Activated CD4-positive, alpha-beta T cell treated with anti-CD3 and anti-CD28 coated beads for 36 hours (primary cell): Measurements from ENCODE around the gene MR1. TPM values are rescaled to one million over a fixed set of nuclear protein-coding genes. Genes with fewer than 3 reads are reported as not detected.
A peak's percentile ranks its signal among the peaks of the same experiment; 100 is the strongest.

ENCODE experiments used
- ATAC-seq: fragments of 200-7000 bp; cut with Tn5 transposase; one replicate; pipeline ENCODE4 v1.10.0; 2021; ENCODE audit warnings: mild to moderate bottlenecking, moderate library complexity
- CTCF ChIA-PET: fragments of 350-600 bp; sonication (Branson Sonifier 250); formaldehyde crosslinking; loops from one replicate; lab custom pipeline; 2021; ENCODE audit warnings: antibody characterized with exemption; lab: Charles Lee
- POLR2A ChIA-PET: fragments of 350-600 bp; sonication (Branson Sonifier 250); formaldehyde crosslinking; loops from one replicate; lab custom pipeline; 2021; ENCODE audit warnings: antibody characterized with exemption, inconsistent platforms; lab: Charles Lee
- DNase-seq: peaks from one replicate; pipeline ENCODE4 v3.0.0-alpha.2; 2020
- H3K27ac Mint-ChIP-seq: one replicate; pipeline ENCODE4 v1.8.0; 2021; ENCODE audit warnings: mixed read lengths
- H3K27me3 Mint-ChIP-seq: one replicate; pipeline ENCODE4 v1.8.0; 2021; ENCODE audit warnings: mixed read lengths
- H3K36me3 Mint-ChIP-seq: one replicate; pipeline ENCODE4 v1.8.0; 2021; ENCODE audit warnings: low read depth, mixed read lengths
- H3K4me1 Mint-ChIP-seq: one replicate; pipeline ENCODE4 v1.8.0; 2021; ENCODE audit warnings: mixed read lengths
- H3K4me3 Mint-ChIP-seq: one replicate; pipeline ENCODE4 v1.8.0; 2021; ENCODE audit warnings: mild to moderate bottlenecking, moderate library complexity, mixed read lengths
- H3K9me3 Mint-ChIP-seq: one replicate; pipeline ENCODE4 v1.8.0; 2021; ENCODE audit warnings: low read depth, mixed read lengths
- intact Hi-C, 2 experiments: fragments of 100-400 bp; cut with DNase I in 1 of 2; cut with micrococcal nuclease in 1 of 2; formaldehyde crosslinking; loops; one replicate each; pipeline versions ENCODE4 v1.14.2 to v1.15.1; 2022 to 2024; cut with DNase I, micrococcal nuclease
- total RNA-seq, 2 experiments: library from RNA; stranded (reverse); gene quantifications; one replicate each; pipeline ENCODE4 v1.2.3, GENCODE V29; 2021

MR1 gene
- total RNA-seq, 2 experiments from 2014 or later = 21.5 to 25.3 TPM

DNA sequence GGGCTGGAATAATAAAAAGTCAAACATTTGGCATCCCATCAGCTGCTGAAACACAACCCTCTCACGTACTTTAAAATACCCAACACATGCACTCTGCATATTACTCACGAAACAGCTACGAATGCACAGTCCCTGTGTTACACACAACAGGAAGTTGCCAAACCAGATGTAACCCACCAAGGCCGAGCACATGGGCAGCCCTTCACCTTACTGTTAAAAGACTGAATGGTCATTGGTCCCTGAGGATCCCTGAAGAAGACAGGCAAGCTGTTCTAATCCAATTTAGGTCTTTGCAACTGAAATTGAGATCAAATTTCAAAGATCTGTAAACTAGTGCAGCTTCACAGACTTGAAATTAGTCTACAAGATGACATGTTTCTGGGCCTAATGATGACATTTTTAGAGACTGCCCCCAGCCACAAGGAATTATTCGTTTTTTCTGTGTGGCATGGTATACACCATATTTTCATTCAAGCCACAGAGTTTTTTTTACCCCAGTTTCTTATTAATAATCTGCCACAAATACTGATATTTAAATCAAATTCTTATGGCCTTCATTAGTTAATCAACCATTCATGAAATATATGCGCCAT lies 29.1 kb downstream of the MR1 start:
- Mint-ChIP-seq H3K27ac (peak overlapping the region; percentile 85), H3K4me3 (peak overlapping the region; percentile 45), H3K4me1 (peaks cover 21% of the 10 kb centered on the region), H3K36me3 (peaks cover 22% of the 10 kb centered on the region), H3K9me3 (peaks cover 12% of the 10 kb centered on the region), H3K27me3 (no peaks in the 10 kb centered on the region)
- CTCF ChIA-PET = interaction anchor here (0.6 to 2.2 kb wide), 9 partner anchors 10 to 98 kb away, joined by 3 to 9 read pairs (median 4); no protein-coding TSS in a partner anchor
- peak; percentile 56 for DNase-seq
- POLR2A ChIA-PET = interaction anchor here (1.5 kb wide), 1 partner anchor 27 kb away, joined by 9 read pairs; no protein-coding TSS in a partner anchor
- ATAC-seq = peak; percentile 93
- intact Hi-C loops = no loop called here

DNA sequence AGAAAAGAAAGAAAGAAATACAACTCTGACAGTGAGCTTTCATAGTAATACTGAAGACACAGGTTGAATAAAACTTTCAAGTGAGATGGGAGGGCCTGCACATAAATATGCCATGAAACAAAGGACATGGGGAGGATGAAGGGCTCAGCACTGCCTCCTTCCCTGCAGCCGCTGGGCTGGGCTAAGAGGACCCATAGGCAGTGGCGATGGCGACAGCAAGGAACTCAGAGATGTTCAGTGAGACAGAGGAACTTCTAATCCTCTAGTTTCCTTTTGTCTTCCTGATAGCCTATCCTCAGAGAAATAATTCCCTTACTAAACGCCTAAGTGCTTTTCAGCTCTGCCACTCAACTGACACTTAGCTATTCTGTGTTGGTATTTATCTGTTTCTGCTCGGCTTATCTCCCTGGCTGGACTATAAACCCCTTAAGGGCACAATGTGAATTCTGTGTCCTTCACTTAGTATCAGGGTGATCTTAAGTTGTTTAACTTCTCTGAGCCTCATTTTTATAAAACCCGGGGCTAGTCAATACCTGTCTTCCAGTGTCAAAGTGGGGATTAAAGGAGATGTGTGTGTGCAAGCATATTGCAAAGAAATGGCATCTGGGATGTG lies 30.3 kb downstream of the MR1 start:
- Mint-ChIP-seq H3K4me1 (peaks cover 21% of the 10 kb centered on the region), H3K36me3 (peaks cover 12% of the 10 kb centered on the region), H3K27ac (no peak overlapping the region), H3K27me3 (no peaks in the 10 kb centered on the region), H3K9me3 (peaks cover 10% of the 10 kb centered on the region), H3K4me3 (no peak overlapping the region)
- DNase-seq = no peak
- intact Hi-C loops = no loop called here
- CTCF ChIA-PET = interaction anchor here (0.6 to 2.2 kb wide), 7 partner anchors 9 to 78 kb away, joined by 3 to 9 read pairs (median 4); no protein-coding TSS in a partner anchor
- POLR2A ChIA-PET = no interaction called here
- no peak for ATAC-seq

DNA sequence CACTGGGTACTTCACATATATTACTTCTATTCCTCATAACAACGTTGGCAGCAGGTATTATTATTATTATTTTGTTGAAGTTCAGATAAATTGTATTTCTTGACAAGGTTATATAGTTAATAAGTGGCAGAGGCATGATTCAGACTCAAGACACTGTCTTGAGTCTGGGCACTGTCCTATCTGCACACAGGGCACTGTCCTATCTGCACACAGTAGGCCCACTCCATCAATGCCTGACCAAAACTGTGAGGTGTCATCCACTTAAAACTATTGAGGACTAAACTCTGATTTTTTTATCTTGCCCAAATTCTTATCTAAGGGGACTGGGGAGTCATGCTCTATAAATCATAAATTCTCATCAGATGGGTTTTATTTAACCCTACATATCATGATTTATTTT lies 30.9 kb downstream of the MR1 start:
- intact Hi-C loops = no loop called here
- Mint-ChIP-seq H3K9me3 (peaks cover 4% of the 10 kb centered on the region), H3K36me3 (peaks cover 6% of the 10 kb centered on the region), H3K27ac (no peak overlapping the region), H3K4me3 (no peak overlapping the region), H3K4me1 (peaks cover 21% of the 10 kb centered on the region), H3K27me3 (no peaks in the 10 kb centered on the region)
- ATAC-seq (no peak), DNase-seq (no peak)
- CTCF ChIA-PET = interaction anchor here (0.7 kb wide), 1 partner anchor 31 kb away, joined by 3 read pairs; no protein-coding TSS in a partner anchor
- POLR2A ChIA-PET = no interaction called here

DNA sequence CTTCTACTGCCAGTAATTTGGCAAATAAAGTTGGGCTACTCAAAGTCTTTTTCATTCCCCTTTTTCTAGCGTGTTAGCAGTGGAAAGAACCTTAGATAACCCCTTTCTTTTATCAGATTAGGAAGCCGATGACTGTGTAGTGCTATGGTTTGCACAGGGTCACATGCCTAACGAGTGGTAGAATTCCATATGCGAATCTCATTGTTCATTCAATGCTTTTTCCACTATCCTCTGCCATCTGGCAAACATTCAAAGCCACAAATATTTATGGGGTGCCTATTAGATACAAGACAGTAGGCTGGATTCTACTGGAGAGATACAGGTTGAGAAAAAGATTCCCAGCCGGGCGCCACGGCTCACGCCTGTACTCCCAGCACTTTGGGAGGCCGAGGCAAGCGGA lies 39.9 kb downstream of the MR1 start:
- POLR2A ChIA-PET = no interaction called here
- Mint-ChIP-seq H3K27ac (no peak overlapping the region), H3K4me1 (no peaks in the 10 kb centered on the region), H3K4me3 (no peak overlapping the region), H3K9me3 (no peaks in the 10 kb centered on the region), H3K27me3 (peaks cover 14% of the 10 kb centered on the region), H3K36me3 (no peaks in the 10 kb centered on the region)
- CTCF ChIA-PET = interaction anchor here (1.0 kb wide), 1 partner anchor 10 kb away, joined by 5 read pairs; no protein-coding TSS in a partner anchor
- ATAC-seq (no peak), DNase-seq (no peak)
- intact Hi-C loops = no loop called here

DNA sequence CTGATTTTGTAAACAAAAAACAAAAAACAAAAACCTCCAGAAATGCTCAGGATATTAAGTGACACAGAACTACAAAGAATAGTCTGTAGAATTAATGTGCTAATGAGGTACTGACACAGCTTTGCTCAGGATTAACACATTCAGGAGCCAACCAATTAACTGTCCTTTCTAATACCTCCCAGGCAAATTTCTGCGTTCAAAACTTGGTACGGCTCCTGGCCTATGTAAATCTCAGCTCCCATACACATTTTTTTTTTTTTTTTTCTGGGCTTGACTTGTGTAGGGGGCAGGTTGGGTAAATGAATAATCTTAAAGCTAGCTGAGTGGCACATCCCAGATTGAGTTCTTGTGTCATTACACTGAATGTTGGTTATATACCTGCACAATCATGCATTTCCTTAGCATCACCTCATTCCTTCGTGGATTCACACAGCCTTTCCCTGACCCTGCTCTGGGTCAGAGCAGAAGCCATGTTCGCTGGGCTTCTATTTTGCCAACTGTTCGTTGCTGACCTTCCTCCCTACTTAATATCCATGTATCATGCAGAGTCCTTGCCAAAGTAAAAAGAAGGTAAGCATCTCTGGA lies 42.1 kb downstream of the MR1 start:
- intact Hi-C loops = no loop called here

DNA sequence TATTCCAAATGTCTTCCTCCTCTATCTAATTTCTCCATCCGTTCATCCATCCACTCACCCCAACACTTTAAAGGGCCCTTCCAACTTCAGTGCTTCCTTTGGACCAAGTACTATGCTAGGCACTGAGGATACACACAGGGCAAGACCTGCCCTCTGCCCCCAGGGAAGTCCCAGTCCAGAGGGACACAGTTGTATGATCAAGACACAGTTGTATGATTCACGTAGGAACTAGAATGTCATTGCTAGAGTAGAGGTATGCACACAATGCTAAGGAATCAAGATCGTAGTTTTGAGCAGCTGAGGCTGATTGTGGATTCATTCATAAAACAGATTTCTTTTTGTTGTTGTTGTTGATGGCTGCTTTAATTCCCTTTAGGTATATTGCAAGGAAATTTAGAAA lies 43.1 kb downstream of the MR1 start:
- Mint-ChIP-seq H3K27ac (no peak overlapping the region), H3K36me3 (no peaks in the 10 kb centered on the region), H3K4me3 (no peak overlapping the region), H3K9me3 (no peaks in the 10 kb centered on the region), H3K27me3 (peaks cover 19% of the 10 kb centered on the region), H3K4me1 (peaks cover 6% of the 10 kb centered on the region)
- DNase-seq (no peak), ATAC-seq (no peak)
- intact Hi-C loops = no loop called here
- ChIA-PET CTCF (no interaction called here), POLR2A (no interaction called here)

More for the DNA sequence above, 42.1 kb downstream of the MR1 start:
- POLR2A ChIA-PET = no interaction called here
- CTCF ChIA-PET = interaction anchor here (0.7 to 1.3 kb wide), 3 partner anchors 9 to 90 kb away, joined by 3 to 4 read pairs (median 3); no protein-coding TSS in a partner anchor
- DNase-seq (no peak), ATAC-seq (no peak)
- Mint-ChIP-seq H3K9me3 (no peaks in the 10 kb centered on the region), H3K27ac (no peak overlapping the region), H3K4me3 (no peak overlapping the region), H3K27me3 (peaks cover 17% of the 10 kb centered on the region), H3K4me1 (peaks cover 6% of the 10 kb centered on the region), H3K36me3 (no peaks in the 10 kb centered on the region)

DNA sequence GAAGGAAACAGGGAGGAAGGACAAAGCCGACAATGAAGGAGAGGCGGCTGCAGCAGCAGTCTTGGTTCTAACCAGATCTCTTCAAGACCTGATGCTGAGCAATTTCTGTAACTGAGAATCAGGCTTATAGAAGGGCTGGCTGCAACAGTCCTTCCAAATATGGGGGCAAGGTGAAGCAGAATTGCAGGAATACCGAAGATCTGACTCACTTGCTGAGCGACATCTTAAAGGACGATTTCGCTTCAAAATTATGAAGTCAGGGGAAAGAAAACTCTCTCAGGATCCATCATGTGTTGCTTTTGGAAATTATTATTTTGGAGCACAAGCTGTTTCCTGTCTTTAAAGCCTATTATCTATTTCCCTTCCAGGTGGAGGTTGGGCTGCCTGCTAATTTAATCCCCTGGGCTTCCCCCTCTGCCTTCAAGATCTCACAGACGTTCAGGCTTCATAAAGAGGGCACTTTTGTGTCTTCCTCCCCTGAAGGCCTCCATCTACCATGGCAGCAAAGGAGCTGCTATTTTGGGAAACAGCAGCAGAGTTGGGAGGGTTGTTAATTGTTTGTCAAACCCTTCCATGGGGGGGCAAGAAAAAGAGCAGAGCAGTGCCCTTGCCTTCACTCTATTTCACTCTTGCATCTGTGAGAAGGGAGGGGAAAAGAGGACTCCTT lies 43.9 kb downstream of the MR1 start:
- H3K27me3 Mint-ChIP-seq = peaks cover 19% of the 10 kb centered on the region
- no peak for ATAC-seq
- no peak for DNase-seq
- H3K9me3 Mint-ChIP-seq = no peaks in the 10 kb centered on the region
- peaks cover 6% of the 10 kb centered on the region for H3K4me1 Mint-ChIP-seq
- no peak overlapping the region for H3K4me3 Mint-ChIP-seq
- ChIA-PET POLR2A (interaction anchor here (0.7 kb wide), 2 partner anchors 25 to 28 kb away, joined by 5 to 6 read pairs; no protein-coding TSS in a partner anchor), CTCF (interaction anchor here (0.7 kb wide), 1 partner anchor 59 kb away, joined by 3 read pairs; no protein-coding TSS in a partner anchor)
- H3K27ac Mint-ChIP-seq = no peak overlapping the region
- intact Hi-C loops = no loop called here
- no peaks in the 10 kb centered on the region for H3K36me3 Mint-ChIP-seq

DNA sequence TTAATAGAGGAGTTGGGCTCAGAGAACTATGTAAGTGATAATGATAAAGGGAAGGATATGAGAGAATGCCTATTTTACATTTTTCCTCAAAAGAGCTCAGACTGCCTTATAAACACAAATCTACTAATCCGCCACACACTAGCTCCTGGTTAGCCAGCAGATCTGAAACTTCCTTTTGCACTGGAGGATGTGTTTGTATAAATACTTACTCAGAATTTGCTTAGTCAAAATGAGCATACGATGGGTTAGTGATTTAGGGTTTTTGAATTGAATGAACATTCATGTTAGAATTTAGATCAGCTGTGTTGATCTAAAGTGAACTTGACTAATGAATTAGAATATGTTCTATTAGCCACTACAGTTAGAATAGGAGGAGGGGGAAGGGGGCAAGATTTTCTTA lies 45.6 kb downstream of the MR1 start:
- ChIA-PET POLR2A (interaction anchor here (0.7 to 1.5 kb wide), 3 partner anchors 10 to 26 kb away, joined by 3 to 7 read pairs (median 5); no protein-coding TSS in a partner anchor), CTCF (interaction anchor here (0.6 to 2.5 kb wide), 11 partner anchors 11 to 63 kb away, joined by 3 to 17 read pairs (median 5); partner anchors contain the start of gene MR1)
- Mint-ChIP-seq H3K9me3 (no peaks in the 10 kb centered on the region), H3K4me3 (no peak overlapping the region), H3K27me3 (peaks cover 19% of the 10 kb centered on the region), H3K36me3 (no peaks in the 10 kb centered on the region), H3K27ac (peak overlapping the region; percentile 3), H3K4me1 (peaks cover 10% of the 10 kb centered on the region)
- DNase-seq (no peak), ATAC-seq (peak; percentile 45)
- intact Hi-C loops = loop anchor here in 1 of 2 experiments (1.0 kb wide), 1 partner anchor 65 kb away; no protein-coding TSS in a partner anchor

DNA sequence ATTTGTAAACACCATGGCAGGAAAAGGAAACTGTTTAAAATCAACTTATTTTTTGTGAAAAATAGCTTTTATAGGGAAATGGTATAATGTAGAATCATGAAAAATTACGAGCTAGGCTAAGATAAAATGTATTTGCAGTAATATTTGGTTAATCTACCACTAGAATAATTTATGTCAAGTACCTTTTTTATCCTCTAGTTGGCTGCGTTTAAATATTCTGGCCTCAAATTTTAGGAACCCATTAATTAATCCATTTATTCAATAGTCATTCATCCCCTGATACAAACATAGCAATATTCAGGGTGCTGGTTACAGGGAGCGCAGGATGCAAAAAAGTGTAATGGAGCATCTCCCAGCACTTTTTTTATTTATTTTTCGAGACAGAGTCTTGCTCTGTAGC lies 46.1 kb downstream of the MR1 start:
- Mint-ChIP-seq H3K4me1 (peaks cover 15% of the 10 kb centered on the region), H3K27ac (no peak overlapping the region)

DNA sequence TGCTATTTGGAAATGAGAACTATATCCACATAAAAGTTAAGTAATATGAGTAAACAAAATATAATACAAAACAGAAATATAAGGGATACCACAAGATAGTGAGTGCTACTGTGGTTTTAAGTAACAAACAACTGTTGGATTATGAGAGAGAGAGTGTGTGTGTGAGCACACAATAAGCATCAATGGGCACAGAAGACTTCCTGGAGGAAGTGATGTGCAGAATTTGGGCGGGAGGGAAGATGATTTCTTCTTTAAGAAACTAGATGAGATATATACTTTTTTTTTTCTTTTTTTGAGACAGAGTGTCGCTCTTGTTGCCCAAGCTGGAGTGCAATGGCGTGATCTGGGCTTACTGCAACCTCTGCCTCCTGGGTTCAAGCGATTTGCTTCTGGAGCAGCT lies 46.8 kb downstream of the MR1 start:
- Mint-ChIP-seq H3K27ac (no peak overlapping the region), H3K4me3 (no peak overlapping the region), H3K27me3 (peaks cover 16% of the 10 kb centered on the region), H3K36me3 (no peaks in the 10 kb centered on the region), H3K9me3 (no peaks in the 10 kb centered on the region), H3K4me1 (peaks cover 15% of the 10 kb centered on the region)
- ATAC-seq (no peak), DNase-seq (no peak)
- ChIA-PET POLR2A (interaction anchor here (0.8 kb wide), 1 partner anchor 10 kb away, joined by 3 read pairs; no protein-coding TSS in a partner anchor), CTCF (interaction anchor here (0.8 to 2.5 kb wide), 5 partner anchors 26 to 63 kb away, joined by 3 to 6 read pairs (median 4); partner anchors contain the start of gene MR1)
- intact Hi-C loops = loop anchor here in 1 of 2 experiments (10.0 kb wide), 1 partner anchor 576 kb away; the partner anchor contains the start of gene ACBD6

More for the DNA sequence above, 46.1 kb downstream of the MR1 start:
- no peak overlapping the region for H3K4me3 Mint-ChIP-seq
- no peaks in the 10 kb centered on the region for H3K9me3 Mint-ChIP-seq
- no peak for DNase-seq
- peaks cover 19% of the 10 kb centered on the region for H3K27me3 Mint-ChIP-seq
- no peaks in the 10 kb centered on the region for H3K36me3 Mint-ChIP-seq
- intact Hi-C loops = loop anchor here (1.0 to 10.0 kb wide), 2 partner anchors 66 to 575 kb away; partner anchors contain the start of gene ACBD6 (in 1 of the 2)
- POLR2A ChIA-PET = interaction anchor here (0.7 to 1.5 kb wide), 3 partner anchors 9 to 25 kb away, joined by 3 to 7 read pairs (median 5); no protein-coding TSS in a partner anchor
- CTCF ChIA-PET = interaction anchor here (0.6 to 2.5 kb wide), 11 partner anchors 10 to 62 kb away, joined by 3 to 17 read pairs (median 5); partner anchors contain the start of gene MR1
- no peak for ATAC-seq
